Neuronal stem cell (in vitro differentiated cells): Measurements from ENCODE around the gene FOXP1.

Experiments used
- DNase-seq: peaks from one replicate; pipeline ENCODE4 v3.0.0-alpha.2; 2013; ENCODE audit warnings: low spot score
- H2AFZ ChIP-seq: one replicate; pipeline ENCODE4 v1.6.1; 2013; ENCODE audit warnings: mild to moderate bottlenecking, low read length, inconsistent platforms
- H2AK5ac ChIP-seq: 2 replicates; pipeline ENCODE4 v1.6.1; 2013; ENCODE audit warnings: low read depth, mild to moderate bottlenecking, inconsistent platforms, low read length, moderate library complexity, mixed read lengths
- H2BK120ac ChIP-seq: 2 replicates; pipeline ENCODE4 v1.6.1; 2013; ENCODE audit warnings: low read depth, mild to moderate bottlenecking, inconsistent platforms, low read length, moderate library complexity, mixed read lengths
- H2BK12ac ChIP-seq: one replicate; pipeline ENCODE4 v1.6.1; 2013; ENCODE audit warnings: low read length, inconsistent platforms
- H2BK15ac ChIP-seq: 2 replicates; pipeline ENCODE4 v1.6.1; 2013; ENCODE audit warnings: mild to moderate bottlenecking, low read length, inconsistent platforms, mixed read lengths
- H2BK5ac ChIP-seq: one replicate; pipeline ENCODE4 v1.6.1; 2013; ENCODE audit warnings: inconsistent platforms, mild to moderate bottlenecking, low read length, moderate library complexity
- H3K14ac ChIP-seq: one replicate; pipeline ENCODE4 v1.6.1; 2013; ENCODE audit warnings: low read length, inconsistent platforms
- H3K18ac ChIP-seq: 2 replicates; pipeline ENCODE4 v1.6.1; 2013; ENCODE audit warnings: low read length, inconsistent platforms
- H3K23ac ChIP-seq: 2 replicates; pipeline ENCODE4 v1.6.1; 2013; ENCODE audit warnings: low read depth, mild to moderate bottlenecking, mixed read lengths, low read length, inconsistent platforms; ENCODE audit not compliant: poor library complexity
- H3K27ac ChIP-seq: replicated peaks from 3 replicates; pipeline ENCODE4 v1.5.1; 2013; ENCODE audit warnings: low read length, inconsistent platforms
- H3K27me3 ChIP-seq, 3 experiments: 2 replicates each; pipeline ENCODE4 v1.6.1; 2013; ENCODE audit warnings: low read length in 3 of 3, mild to moderate bottlenecking in 2 of 3, inconsistent platforms in 1 of 3, low read depth in 1 of 3, mixed read lengths in 1 of 3, moderate library complexity in 1 of 3; ENCODE audit not compliant: control insufficient read depth in 3 of 3, insufficient read depth in 3 of 3
- H3K36me3 ChIP-seq, 2 donors: replicated peaks in 1 of 2; 2 replicates each; pipeline ENCODE4 v1.6.1; 2013; ENCODE audit warnings: low read length in 2 of 2; ENCODE audit not compliant: control insufficient read depth in 2 of 2, insufficient read depth in 2 of 2
- H3K4ac ChIP-seq: 2 replicates; pipeline ENCODE4 v1.6.1; 2013; ENCODE audit warnings: inconsistent platforms, mild to moderate bottlenecking, low read length, moderate library complexity
- H3K4me1 ChIP-seq, 2 donors: 1 replicate in 1 of 2; 2 replicates in 1 of 2; pipeline ENCODE4 v1.6.1; 2013; ENCODE audit warnings: low read length in 2 of 2, low read depth in 1 of 2; ENCODE audit not compliant: control insufficient read depth in 2 of 2, insufficient read depth in 1 of 2
- H3K4me2 ChIP-seq: one replicate; pipeline ENCODE4 v1.6.1; 2013; ENCODE audit warnings: mild to moderate bottlenecking, low read length, inconsistent platforms; ENCODE audit not compliant: insufficient read depth, poor library complexity, severe bottlenecking
- H3K4me3 ChIP-seq, 2 donors: 2 replicates each; pipeline ENCODE4 v1.5.1; 2013; ENCODE audit warnings: low read length in 2 of 2, mild to moderate bottlenecking in 2 of 2, inconsistent platforms in 1 of 2, moderate library complexity in 1 of 2
- H3K79me1 ChIP-seq: one replicate; pipeline ENCODE4 v1.6.1; 2013; ENCODE audit warnings: low read depth, mild to moderate bottlenecking, inconsistent platforms, low read length, moderate library complexity
- H3K9ac ChIP-seq: one replicate; pipeline ENCODE4 v1.6.1; 2013; ENCODE audit warnings: mild to moderate bottlenecking, low read depth, low read length, inconsistent platforms; ENCODE audit not compliant: poor library complexity
- H3K9me3 ChIP-seq, 2 donors: replicated peaks in 1 of 2; 2 replicates each; pipeline versions ENCODE3 to v1.6.1; 2013; ENCODE audit warnings: low read length in 2 of 2, mild to moderate bottlenecking in 2 of 2, inconsistent platforms in 1 of 2, low read depth in 1 of 2, mixed read lengths in 1 of 2, moderate library complexity in 1 of 2; ENCODE audit not compliant: control insufficient read depth in 2 of 2, insufficient read depth in 1 of 2
- H4K8ac ChIP-seq: one replicate; pipeline ENCODE4 v1.6.1; 2013; ENCODE audit warnings: low read depth, mild to moderate bottlenecking, inconsistent platforms, low read length, moderate library complexity
- H4K91ac ChIP-seq: one replicate; pipeline ENCODE4 v1.6.1; 2013; ENCODE audit warnings: low read length, low read depth, mild to moderate bottlenecking, inconsistent platforms; ENCODE audit not compliant: poor library complexity
- WGBS, 2 donors: extraction: QIAGEN DNeasy Blood & Tissue Kit; methylation state at CpG; one replicate each; pipeline ENCODE4 v1.1.7; 2013; ENCODE audit warnings: missing lambda C conversion rate in 2 of 2, mixed read lengths in 1 of 2; ENCODE audit not compliant: insufficient read length in 2 of 2, insufficient replicate concordance in 1 of 2; ENCODE audit errors: extremely low coverage in 2 of 2; 5-methylcytosine and 5-hydroxymethylcytosine counted together

Gene FOXP1

GRCh38 chr3:71142441-71143161 lies 440.9 kb downstream of the FOXP1 start:
- no peak for DNase-seq
- Histone ChIP-seq H3K27me3 (no peaks in the 10 kb centered on the region), H2AFZ (no peak overlapping the region), H3K4me3 (no peak overlapping the region), H2AK5ac (no peak overlapping the region), H3K27ac (no peak overlapping the region), H3K14ac (no peak overlapping the region), H3K4me2 (no peak overlapping the region), H3K9ac (no peak overlapping the region), H2BK5ac (no peak overlapping the region), H3K4ac (no peak overlapping the region), H3K23ac (no peak overlapping the region), H3K9me3 (no peaks in the 10 kb centered on the region), H3K36me3 (no peaks in the 10 kb centered on the region), H4K91ac (no peak overlapping the region), H3K18ac (no peak overlapping the region), H2BK120ac (no peak overlapping the region), H2BK15ac (no peak overlapping the region), H3K79me1 (no peaks in the 10 kb centered on the region), H3K4me1 (peaks cover 0 to 4% of the 10 kb centered on the region in 2 donors), H2BK12ac (no peak overlapping the region), H4K8ac (no peak overlapping the region)
- WGBS, 2 donors, result no CpG with 5 or more reads among the region's 7 CpGs

- H3K9me3 ChIP-seq, result no peaks in the 10 kb centered on the region
- H2BK15ac ChIP-seq, result no peak overlapping the region
- no peak overlapping the region for H2BK5ac ChIP-seq
- H2AK5ac ChIP-seq, result no peak overlapping the region
- H3K4me2 ChIP-seq, result no peak overlapping the region
- no peaks in the 10 kb centered on the region for H3K36me3 ChIP-seq
- no peak overlapping the region for H3K27ac ChIP-seq
- H3K14ac ChIP-seq, result no peak overlapping the region
- WGBS, 2 donors, result no CpG with 5 or more reads among the region's 3 CpGs
- H3K18ac ChIP-seq, result no peak overlapping the region
- no peak overlapping the region for H3K4ac ChIP-seq
- H3K4me3 ChIP-seq, result no peak overlapping the region
- H4K8ac ChIP-seq, result no peak overlapping the region
- no peak overlapping the region for H3K23ac ChIP-seq
- no peak for DNase-seq
- peaks cover 6 to 10% of the 10 kb centered on the region in 2 donors for H3K4me1 ChIP-seq
- no peak overlapping the region for H2BK12ac ChIP-seq
- no peaks in the 10 kb centered on the region for H3K27me3 ChIP-seq
- no peak overlapping the region for H2BK120ac ChIP-seq
- no peak overlapping the region for H2AFZ ChIP-seq
- H4K91ac ChIP-seq, result no peak overlapping the region
- H3K9ac ChIP-seq, result no peak overlapping the region
- no peaks in the 10 kb centered on the region for H3K79me1 ChIP-seq
These were observed 443.1 kb downstream of the FOXP1 start for GRCh38 chr3:71140477-71140876.

- no peak for DNase-seq
- no peak overlapping the region for H3K23ac ChIP-seq
- H3K79me1 ChIP-seq, result no peaks in the 10 kb centered on the region
- H3K14ac ChIP-seq, result no peak overlapping the region
- H2AK5ac ChIP-seq, result no peak overlapping the region
- no peak overlapping the region for H3K4me2 ChIP-seq
- H3K27me3 ChIP-seq, result no peaks in the 10 kb centered on the region
- no peak overlapping the region for H4K8ac ChIP-seq
- no peaks in the 10 kb centered on the region for H3K9me3 ChIP-seq
- H2BK12ac ChIP-seq, result no peak overlapping the region
- H4K91ac ChIP-seq, result no peak overlapping the region
- no peak overlapping the region for H2AFZ ChIP-seq
- H3K27ac ChIP-seq, result no peak overlapping the region
- no peak overlapping the region for H3K4me3 ChIP-seq
- H2BK15ac ChIP-seq, result no peak overlapping the region
- no peak overlapping the region for H2BK120ac ChIP-seq
- no peak overlapping the region for H3K9ac ChIP-seq
- no peak overlapping the region for H2BK5ac ChIP-seq
- peaks cover 8 to 12% of the 10 kb centered on the region in 2 donors for H3K4me1 ChIP-seq
- H3K18ac ChIP-seq, result no peak overlapping the region
- no CpG with 5 or more reads among the region's 5 CpGs for WGBS, 2 donors
- H3K36me3 ChIP-seq, result no peaks in the 10 kb centered on the region
- no peak overlapping the region for H3K4ac ChIP-seq
These were observed 444.0 kb downstream of the FOXP1 start for GRCh38 chr3:71139496-71139895.

- Histone ChIP-seq H3K9me3 (no peaks in the 10 kb centered on the region), H4K8ac (no peak overlapping the region), H3K4me2 (no peak overlapping the region), H3K4ac (no peak overlapping the region), H4K91ac (no peak overlapping the region), H3K23ac (no peak overlapping the region), H2AK5ac (no peak overlapping the region), H3K79me1 (no peaks in the 10 kb centered on the region), H2AFZ (no peak overlapping the region), H2BK120ac (no peak overlapping the region), H3K27ac (no peak overlapping the region), H3K14ac (no peak overlapping the region), H3K18ac (no peak overlapping the region), H3K4me3 (no peak overlapping the region), H3K36me3 (no peaks in the 10 kb centered on the region), H2BK12ac (no peak overlapping the region), H2BK5ac (no peak overlapping the region), H3K27me3 (no peaks in the 10 kb centered on the region), H2BK15ac (no peak overlapping the region), H3K9ac (no peak overlapping the region), H3K4me1 (peaks cover 8 to 20% of the 10 kb centered on the region in 2 donors)
- WGBS, 2 donors, result no CpG with 5 or more reads among the region's 5 CpGs
- no peak for DNase-seq
These were observed 445.1 kb downstream of the FOXP1 start for GRCh38 chr3:71138410-71138809.
